GM20431 (cell line): ENCODE data around the gene UBASH3B.

Source experiments
- in situ Hi-C: fragments of 300-500 bp; cut with MseI, MboI; formaldehyde crosslinking; loops from one replicate; pipeline ENCODE4 v1.15.0; 2020; ENCODE audit warnings: low sequenced_read_pairs; ENCODE audit not compliant: unreplicated experiment

UBASH3B gene

DNA sequence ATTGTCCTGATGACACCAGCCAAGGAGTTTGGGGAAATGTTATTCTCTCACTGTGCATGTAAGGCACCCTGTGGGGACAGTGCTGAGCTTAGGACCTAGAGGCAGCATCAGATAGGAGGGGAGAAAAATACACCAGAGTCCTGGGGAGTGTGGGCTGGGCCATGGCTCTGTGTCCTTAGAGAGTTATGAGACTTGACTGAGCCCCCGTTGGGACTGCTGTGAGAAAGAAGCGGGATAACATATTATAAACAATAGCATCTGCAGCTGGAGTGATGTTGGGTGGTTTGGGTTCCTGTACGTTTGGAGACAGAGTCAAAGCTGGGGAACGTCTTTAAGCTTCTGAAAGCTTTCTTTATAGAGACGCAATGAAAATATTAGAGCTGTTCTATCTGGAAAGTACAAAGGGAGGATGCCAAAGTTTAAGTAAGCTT, 91.8 kb downstream of the UBASH3B start:
- in situ Hi-C loops: no loop called here

DNA sequence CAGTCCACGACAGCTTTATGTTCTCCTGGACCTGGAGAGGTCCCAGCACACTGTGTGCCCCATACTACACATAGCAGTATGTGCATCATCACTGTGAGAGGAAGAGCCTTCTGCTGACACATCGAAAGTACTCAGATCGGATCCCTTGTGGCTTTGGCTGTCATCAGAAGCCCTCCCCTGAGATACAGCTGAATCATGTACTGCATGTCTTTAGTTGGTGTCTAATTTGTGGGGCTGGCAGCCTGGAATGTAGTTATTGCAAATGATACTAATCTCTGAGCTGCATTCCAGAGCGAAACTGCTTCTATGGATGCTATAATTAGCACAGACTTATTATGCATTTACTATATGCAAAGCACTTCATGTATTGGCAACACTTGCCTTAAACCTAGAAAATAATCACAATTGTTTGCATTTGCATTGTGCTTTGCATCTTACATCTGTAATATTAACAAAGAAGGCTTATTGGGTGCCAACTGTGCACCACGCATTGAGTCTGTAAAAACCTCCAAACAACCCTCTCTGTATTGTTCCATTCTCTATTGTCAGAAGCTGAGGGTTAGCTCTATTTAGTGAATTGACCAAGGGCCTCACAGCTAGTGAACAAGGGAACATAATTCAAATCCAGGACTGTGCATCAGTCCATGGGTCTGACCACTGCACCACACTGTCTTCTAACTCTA, 93.6 kb downstream of the UBASH3B start:
- in situ Hi-C loops: no loop called here

DNA sequence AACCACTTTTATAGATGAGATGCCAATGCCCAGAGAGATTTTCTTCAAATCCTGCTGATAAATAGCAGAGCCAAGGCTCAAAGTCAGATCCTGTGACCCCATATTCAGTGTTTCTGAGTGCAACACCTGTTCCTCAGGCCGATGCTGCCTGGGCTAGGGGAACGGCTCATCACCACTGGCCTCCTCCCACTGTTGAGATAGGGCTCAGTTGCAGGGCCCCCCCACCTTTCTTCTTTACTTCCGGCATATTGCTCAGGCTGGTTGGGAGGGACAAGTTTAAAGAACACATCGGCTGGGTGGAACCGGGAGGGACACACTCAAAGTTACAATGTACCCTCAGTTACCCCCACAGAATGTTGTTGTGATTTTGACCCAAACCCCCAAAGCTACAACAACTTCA, 94.5 kb downstream of the UBASH3B start:
- in situ Hi-C loops: no loop called here

DNA sequence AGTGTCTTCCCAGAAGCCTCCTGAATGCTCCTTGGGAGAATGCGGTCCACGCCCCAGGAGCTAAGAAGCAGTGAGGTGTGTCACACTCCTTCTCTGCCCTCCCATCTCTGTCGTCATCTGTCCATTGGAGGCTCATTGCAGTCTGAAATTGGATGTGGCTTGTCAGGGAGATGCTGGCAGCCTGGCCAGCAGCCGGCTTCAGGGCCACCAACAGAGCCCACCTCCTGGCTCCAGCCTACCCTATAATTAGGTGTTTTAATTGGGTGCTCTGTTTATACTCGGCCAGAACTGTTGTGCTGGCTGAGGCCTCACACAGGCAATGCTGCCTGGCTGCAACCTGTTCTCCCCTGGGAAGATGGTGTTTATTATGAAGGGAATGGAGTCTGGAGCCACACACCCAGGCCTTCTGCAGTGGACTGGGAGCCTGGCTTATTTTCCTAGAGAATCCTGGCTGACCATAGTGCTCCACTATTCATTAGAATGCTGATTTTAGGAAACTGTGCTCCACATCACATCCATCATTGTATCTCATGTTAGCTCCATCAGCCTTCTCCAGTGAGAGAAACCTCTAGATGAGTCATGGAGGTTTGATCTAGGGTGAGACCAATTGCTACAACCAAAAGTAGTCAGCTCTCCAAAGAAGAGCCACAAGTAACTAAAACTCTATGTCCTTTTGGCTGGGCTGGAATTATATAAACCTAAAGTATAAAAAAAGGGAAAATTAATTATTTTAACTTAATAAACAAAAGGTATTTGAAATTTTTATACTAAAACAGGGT, 96.0 kb downstream of the UBASH3B start:
- in situ Hi-C loops: no loop called here

DNA sequence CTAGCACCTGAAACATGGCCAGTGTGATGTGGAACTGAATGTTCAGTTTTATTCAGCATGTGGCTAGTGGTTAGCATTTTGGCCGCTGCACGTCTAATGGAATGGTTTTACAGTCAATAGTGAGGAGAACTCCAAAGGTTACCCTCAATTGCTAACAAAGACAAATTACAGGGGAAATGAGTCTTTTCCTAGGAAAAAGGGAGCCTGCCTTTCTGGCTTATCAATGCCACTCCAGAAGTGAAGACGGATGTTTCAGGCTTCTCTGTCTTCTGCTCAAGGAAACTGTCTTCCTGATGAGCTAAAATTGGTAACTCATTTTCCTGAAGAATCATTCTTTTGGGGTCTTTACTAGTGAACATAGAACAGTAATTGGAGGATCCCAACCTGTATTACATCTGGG, 98.5 kb downstream of the UBASH3B start:
- in situ Hi-C loops: no loop called here

DNA sequence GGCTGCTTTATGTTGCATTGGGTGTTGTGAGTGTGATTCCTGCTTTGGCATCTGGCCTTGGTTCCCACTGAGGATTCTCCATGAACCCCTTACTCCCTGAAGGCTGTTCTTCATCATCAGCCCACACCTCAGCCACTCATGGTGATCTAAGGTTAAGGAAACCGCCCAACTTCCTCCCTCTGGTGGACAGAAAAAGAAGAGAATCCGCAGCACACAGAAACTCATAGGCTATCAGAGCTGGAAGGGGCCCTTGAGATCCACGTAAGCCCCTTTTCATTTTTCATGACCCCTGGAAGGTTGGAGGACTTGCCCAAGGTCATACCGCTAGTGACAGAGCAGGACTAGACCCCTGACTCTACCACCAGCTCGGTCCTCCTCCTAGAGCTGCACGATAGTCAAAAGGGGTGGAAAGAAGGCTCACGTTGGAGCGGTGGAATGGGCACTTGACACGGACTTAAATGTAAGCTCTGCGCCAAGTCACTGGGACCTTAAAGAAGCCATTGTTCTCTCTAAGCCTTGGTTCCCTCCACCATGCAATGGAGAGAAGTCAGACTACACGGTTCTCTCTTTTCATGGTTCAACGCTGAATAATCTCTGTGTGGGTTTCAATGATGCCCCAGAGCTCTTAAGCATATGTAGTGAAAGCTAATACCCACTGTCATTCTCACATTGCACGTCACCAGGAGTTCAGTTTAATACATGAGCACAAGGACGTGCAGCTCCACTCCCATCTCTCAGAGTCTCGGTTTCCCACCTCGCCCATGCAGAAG, 99.2 kb downstream of the UBASH3B start:
- in situ Hi-C loops: no loop called here

DNA sequence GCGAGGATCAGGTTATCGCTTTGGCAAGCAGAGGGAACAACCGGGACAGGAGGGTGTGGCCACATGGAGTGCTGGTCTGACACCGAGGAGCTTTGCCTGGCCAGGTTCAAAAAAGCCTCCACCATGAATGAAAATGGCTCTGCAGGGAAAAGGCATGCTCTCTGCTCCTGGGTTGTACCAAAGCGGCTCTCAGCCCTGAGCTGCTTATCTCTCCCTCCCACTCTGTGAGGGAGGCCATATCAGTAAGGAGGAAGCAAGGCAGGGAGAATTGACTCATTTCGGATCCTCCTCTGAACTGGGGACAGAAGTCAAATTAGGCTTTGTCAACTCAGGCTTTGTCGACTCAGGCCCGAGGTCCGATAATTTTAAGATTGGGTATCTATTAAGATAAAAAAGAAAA, 99.9 kb downstream of the UBASH3B start:
- in situ Hi-C loops: no loop called here

DNA sequence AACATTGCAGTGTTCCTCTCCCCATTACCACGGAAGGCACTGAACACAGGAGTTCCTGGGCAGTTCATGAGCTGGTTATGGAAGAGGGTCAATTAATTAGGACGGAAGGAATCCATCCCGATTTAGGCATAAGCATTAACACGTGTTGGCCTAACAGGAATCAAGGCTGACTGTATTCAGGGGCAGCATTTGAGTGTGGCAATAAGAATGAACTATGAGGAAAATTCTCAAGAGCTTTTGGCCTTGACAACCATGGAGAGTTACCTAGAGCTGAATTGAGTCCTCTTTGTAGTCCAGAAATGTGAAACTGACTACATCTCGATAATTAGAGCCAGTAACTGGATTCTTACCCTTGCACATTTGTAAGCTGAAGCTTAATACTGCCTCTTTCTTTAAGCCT, 100.4 kb downstream of the UBASH3B start:
- in situ Hi-C loops: no loop called here

DNA sequence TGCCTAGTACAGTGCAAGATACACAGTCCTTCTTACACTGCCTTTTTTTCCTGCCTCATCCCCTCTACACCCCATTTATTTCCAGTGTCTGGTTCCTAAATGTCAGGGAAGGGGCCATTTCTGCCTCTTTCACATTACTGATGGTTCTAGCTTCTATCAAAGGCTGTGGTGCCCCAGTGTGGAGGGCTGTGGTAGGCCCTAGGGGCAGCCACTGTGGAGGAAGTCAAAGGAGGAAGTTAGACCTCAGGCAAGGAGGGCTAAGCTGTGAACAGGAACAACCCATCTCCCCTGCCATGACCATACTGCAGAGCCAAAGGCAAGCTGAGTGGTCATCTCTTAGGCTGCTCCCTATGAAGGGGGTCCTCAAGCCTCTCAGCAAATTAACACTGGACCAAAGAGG, 100.9 kb downstream of the UBASH3B start:
- in situ Hi-C loops: no loop called here

DNA sequence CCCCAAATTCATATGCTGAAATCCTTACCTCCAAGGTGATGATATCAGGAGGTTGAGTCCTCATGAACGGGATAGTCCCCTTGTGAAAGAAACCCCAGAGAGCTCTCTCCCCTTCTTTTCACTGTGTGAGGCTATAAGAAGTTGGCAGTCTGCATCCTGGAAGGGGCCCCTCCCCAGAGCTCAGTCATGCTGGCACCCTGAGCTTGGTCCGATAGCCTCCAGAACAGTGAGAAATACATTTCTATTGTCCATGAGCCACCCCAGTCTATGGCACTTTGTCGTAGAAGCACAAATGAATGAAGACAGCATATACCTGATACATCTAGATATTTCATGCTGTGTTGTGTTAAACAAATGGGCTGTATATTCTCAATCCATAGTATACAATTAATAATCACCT, 101.7 kb downstream of the UBASH3B start:
- in situ Hi-C loops: no loop called here

DNA sequence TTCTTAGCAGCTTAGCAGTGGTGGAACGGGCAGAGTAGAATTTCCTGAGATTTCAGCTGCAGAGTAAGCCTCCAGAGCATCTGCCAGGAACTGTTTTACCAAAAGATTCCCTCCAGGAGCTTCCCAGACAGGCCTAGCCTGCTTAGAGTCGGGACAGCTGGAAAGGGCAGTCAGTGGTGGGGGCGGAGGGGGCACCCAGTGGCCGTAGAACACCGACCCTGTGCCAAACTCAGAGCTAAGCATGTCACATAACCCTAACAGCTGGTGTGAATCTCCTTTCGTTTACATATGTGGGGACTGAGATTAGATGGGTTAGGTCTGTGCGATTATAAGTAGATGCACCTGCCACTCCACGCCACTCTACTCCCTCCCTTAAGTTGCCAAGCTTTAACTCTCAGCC, 102.8 kb downstream of the UBASH3B start:
- in situ Hi-C loops: no loop called here

DNA sequence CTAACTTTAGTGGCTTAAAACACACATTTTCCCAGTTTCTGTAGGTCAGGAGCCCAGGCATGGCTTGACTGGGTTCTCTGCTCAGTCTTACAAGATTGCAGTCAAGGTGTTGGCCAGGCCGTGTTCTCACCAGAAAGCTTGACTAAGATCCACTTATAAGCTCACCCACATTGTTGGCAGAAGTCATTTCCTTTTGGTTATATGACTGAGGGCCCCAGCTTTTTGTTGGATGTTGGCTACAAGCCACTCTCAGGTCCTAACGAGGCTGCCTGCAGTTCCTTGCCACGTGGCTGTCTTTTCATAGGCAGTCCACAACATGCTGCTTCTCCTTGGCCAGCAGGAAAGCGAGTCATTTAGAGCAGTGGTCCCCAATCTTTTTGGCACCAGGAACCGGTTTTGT, 103.5 kb downstream of the UBASH3B start:
- in situ Hi-C loops: no loop called here

DNA sequence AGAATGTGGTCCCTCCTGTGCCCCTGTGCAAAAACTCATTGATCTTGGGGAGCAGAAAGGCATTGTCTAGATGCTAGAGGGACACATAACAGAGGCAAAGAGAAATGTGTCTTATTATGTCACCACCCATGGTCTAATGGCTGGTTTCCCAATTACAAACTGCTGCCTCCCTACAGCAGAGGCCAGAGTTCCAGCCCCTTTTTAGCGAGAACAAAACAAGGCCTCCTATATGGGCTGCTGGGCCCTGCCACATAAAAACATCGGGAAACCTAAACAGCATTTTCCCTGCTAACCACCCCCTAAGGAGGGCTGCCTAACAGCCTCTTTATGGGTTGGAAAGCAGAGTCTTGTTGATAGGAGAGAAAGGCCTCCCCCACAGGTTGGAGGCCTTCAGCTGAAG, 107.6 kb downstream of the UBASH3B start:
- in situ Hi-C loops: no loop called here

DNA sequence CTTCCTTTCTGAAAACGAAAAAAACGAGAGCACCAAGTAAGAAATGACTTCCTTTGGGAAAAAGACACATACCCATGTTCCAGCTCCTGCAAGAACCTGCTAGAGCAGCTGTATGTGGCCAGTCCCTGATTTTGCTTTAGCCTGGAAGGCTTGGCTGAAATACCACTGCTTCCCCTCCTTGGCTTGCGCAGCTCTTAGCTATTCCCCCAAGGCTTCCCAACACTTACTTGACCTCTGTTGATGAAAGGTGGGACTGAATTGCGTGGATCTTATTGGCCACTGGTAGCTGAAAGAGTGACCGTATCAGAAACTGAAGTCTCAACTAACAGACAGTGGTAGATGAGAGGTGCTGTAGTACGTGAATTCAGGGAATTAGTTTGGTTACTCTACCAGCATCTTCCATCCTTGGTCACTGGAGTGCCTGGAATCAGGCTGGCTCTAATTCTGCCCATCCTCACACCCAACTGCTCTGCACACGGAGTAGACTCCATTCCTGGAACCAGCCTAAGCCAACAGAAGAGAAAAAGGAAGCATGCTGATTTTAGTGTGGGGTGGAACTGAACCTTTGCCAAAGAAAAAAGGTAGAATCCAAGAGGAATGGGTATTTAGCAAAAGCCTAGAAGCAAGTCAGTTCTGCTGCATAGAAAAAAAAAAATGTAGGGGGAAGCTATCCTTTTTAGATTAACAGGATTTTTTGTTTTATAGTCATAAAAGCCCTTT, 109.0 kb downstream of the UBASH3B start:
- in situ Hi-C loops: no loop called here

DNA sequence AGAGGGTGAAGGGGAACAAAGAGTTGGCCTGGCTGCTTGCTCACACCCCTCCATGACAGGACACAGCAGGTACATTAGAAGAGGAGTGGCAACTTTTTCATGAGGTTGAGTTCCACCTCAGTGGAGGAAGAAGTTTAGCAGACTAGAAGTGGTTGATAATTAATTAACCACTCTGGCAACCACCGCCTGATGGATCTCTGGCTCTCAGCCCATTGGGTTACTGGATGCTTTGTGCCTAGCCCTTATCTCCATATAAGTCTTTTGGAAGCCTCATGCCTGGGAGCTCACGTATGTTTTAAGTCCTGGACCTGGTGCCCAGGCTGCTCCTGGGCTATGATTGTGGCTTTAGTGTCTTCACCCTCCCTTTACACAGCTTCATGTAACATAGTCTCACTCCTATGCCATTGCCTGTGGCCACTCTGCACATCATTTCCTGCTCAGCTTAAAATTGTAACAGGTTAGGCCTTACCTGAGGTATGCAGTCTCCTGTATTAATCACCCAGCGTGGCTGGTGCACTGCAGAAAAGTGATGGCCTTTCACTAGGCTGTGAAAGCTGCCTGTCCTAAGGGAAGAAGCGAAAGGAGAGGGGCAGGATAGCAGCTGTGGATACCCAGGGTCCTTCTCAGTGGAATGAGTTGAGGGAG, 110.1 kb downstream of the UBASH3B start:
- in situ Hi-C loops: no loop called here

DNA sequence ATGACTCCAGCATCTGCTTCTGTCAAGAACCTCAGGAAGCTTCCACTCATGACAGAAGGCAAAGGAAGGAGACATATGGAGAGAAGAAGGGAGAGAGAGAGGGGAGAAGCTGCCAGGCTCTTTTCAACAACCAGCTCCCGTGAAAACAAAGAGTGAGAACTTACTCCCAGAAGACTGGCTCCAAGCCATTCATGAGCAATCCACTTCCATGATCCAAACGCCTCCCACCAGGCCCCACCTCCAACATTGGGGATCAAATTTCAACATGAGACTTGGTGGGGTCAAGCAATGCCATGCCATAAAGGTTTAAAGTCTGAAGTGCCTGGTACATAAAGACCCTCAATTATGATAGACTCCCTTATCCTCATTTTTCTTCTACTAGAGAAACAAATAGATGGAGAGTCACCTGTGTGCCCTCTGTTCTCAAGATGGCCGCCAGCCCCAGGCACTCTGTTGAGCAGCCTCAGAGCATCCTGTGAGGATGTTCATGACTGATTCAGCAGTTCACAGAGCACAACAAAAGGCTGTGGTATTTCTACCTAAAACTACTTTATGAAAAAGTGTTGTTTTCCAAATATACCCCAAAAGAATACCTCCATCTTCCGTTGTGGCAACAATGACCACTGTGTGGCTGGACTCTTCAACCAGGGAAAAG, 113.7 kb downstream of the UBASH3B start:
- in situ Hi-C loops: no loop called here

DNA sequence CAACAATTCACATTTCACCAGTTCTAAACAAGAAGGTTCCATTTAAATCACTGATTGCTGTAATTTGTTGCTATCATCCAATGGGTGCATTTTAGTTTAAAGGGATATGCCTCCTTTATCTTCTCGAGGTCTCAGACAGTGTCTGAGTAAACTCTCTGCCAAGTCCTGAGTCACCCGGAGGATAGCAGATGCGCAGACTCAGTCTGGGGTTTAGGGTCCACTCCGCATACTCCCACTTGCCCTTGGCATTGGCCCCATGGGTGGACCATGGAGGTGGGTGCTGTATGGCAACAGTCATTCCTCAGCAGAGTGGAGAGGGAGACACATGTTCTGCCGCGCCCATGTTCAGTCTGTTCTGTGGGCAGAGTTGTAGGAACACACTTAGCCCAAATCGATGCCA, 117.4 kb downstream of the UBASH3B start:
- in situ Hi-C loops: no loop called here

DNA sequence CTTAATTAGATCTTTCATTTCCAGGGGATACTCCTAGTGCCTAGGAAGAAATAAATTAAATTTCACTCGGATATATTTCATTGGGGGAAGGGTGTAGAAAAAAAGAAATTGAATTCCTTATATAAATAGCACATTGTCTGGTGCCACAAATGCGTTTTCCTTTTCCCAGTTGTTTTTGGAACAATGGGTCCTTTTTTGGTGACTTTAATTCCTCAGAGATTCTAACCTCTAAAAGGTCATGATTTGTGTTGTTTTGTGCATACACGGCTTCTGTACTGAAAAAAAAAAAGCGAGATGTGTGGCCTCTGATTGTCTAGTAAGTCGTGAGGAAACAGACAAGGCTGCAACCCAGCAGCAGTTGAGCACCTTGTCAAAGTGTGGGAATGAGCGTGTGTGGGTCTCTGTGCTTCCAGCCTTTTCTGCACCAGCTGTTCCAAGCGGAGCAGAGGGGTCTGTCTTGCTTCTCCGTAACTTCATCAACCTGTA, 118.3 kb downstream of the UBASH3B start:
- in situ Hi-C loops: no loop called here

DNA sequence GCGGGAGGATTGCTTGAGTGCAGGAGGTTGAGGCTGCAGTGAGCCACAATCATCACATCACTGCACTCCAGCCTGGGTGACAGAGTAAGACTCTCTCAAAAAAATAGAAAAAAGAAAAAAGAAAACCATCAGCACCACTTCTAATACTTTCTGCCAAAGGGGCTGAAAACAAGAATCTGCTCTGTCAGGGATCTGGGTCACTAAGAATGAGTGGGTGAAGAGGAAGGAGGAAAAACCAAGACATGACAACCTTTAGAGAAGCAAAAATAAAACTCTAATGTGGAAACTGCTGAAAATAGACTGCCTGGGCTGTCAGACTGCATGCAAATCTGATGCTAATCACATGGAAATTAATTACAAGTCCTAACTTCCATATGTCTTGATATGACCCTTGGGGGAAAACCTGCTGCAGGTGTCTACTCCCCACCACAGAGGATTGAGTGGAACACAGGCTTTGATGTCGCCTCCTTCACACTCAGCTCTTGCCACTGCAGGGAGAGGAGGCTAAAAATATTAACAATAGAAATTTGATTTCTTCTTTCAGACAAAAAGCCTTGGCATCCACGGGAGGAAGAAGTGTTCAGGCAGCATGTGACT, 120.3 kb downstream of the UBASH3B start:
- in situ Hi-C loops: no loop called here
